ENCODE measurements around the gene CNKSR2.

GRCh38 chrX:21427086-21427485 lies 52.9 kb downstream of the CNKSR2 start:
- no peak for TF ChIP-seq PREB (CRISPR knock-in tag; IDR thresholded peaks at IDR 0.05; ENCODE audit: borderline replicate concordance)
- TF ChIP-seq CTCF (IDR thresholded peaks at IDR 0.05) = no peak
- no peak for TF ChIP-seq ZNF138 (CRISPR knock-in tag; conservative IDR thresholded peaks at IDR 0.05)
- no peak for TF ChIP-seq ZNF416 (CRISPR knock-in tag; IDR thresholded peaks at IDR 0.05)
- no peak for TF ChIP-seq JUN (CRISPR knock-in tag; IDR thresholded peaks at IDR 0.05)
- TF ChIP-seq FOXJ3 (CRISPR knock-in tag; IDR thresholded peaks at IDR 0.05; ENCODE audit: borderline replicate concordance) = no peak
- TF ChIP-seq USF1 (CRISPR knock-in tag; IDR thresholded peaks at IDR 0.05) = no peak
- TF ChIP-seq USF2 (CRISPR knock-in tag; IDR thresholded peaks at IDR 0.05) = no peak
- TF ChIP-seq GTF2I (CRISPR knock-in tag; conservative IDR thresholded peaks at IDR 0.05) = no peak
- no peak for TF ChIP-seq MLX (CRISPR knock-in tag; IDR thresholded peaks at IDR 0.05)
- no peak for TF ChIP-seq E2F5 (CRISPR knock-in tag; IDR thresholded peaks at IDR 0.05)

Measured in WTC11 (cell line).